Upper lobe of right lung (tissue), 1 donor: ENCODE data around the gene UBQLN1. TPM values are rescaled to one million over a fixed set of nuclear protein-coding genes. Genes with fewer than 3 reads are reported as not detected.

Experiments
- ATAC-seq: fragments of 200-7000 bp; cut with Tn5 transposase; one replicate; pipeline ENCODE4 v1.9.1; 2020; ENCODE audit warnings: mild to moderate bottlenecking, moderate library complexity
- DNase-seq: peaks from one replicate; pipeline ENCODE4 v3.0.0-alpha.2; 2020
- H3K27ac ChIP-seq: fragments of 200-600 bp; one replicate; pipeline ENCODE4 v1.8.0; 2022
- H3K27me3 ChIP-seq: fragments of 200-600 bp; one replicate; pipeline ENCODE4 v1.8.0; 2022; ENCODE audit warnings: mild to moderate bottlenecking
- H3K36me3 ChIP-seq: fragments of 200-600 bp; one replicate; pipeline ENCODE4 v1.8.0; 2022
- H3K4me1 ChIP-seq: fragments of 200-600 bp; one replicate; pipeline ENCODE4 v1.8.0; 2022
- H3K4me3 ChIP-seq: fragments of 200-600 bp; one replicate; pipeline ENCODE4 v1.8.0; 2022; ENCODE audit warnings: mild to moderate bottlenecking
- H3K9me3 ChIP-seq: fragments of 200-600 bp; one replicate; pipeline ENCODE4 v1.8.0; 2022
- intact Hi-C: fragments of 100-400 bp; cut with DNase I; formaldehyde crosslinking; loops from one replicate; pipeline ENCODE4 v1.11.0; 2022
- total RNA-seq: library from RNA; stranded (reverse); fragmentation: NEBNext Ultra II Directional; extraction: Animal tissue kit (Norgen Biotek cat#: 25700); gene quantifications from one replicate; pipeline ENCODE4 v1.2.1, GENCODE V29; 2021
- TF ChIP-seq, protein P1 (sequence below): fragments of 200-600 bp; IDR thresholded peaks from one replicate; pipeline ENCODE4 v1.8.0; 2022; ENCODE audit warnings: antibody characterized with exemption
- donor health status: DM: no; HTN: yes; CAD: no; lungs with severe emphysema.

The UBQLN1 gene
- total RNA-seq, 1 donor from 2014 or later = 93.7 TPM

DNA sequence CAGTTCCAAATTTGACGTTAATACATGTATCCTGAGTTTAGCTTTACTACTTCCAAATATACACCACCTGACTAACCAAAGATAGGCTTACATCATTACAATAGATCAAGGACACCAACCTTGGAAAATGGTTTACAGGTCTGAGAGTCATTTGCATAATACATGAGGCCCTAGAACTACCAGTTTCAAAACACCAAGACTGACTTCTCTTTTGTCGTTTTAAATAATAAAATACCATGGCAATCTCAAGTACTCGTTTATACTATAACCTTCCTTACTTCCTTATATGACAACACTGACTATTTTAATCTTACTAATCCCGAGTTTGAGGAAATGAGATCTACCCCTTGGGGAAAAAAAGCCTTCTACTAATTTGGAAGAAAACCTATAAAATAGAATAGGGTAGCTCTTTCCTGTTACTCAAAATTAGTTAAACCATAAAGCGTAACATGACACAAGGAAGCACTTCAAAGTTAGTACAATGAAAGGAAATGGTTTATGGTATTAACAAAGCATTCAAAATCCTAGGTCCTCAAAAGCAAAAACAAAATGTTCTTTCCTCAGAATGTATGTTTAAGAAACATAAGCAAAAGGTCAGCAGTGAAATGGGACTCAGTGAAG, 42.1 kb downstream of the UBQLN1 start:
- peaks cover 85% of the 10 kb centered on the region for H3K36me3 ChIP-seq
- no peaks in the 10 kb centered on the region for H3K4me1 ChIP-seq
- peak; percentile 43 for ATAC-seq
- peak overlapping the region; percentile 38 for H3K27ac ChIP-seq
- H3K27me3 ChIP-seq = no peaks in the 10 kb centered on the region
- no peak overlapping the region for H3K4me3 ChIP-seq
- DNase-seq = no peak
- no peaks in the 10 kb centered on the region for H3K9me3 ChIP-seq
- intact Hi-C loops = no loop called here
- TF ChIP-seq, protein P1, sequence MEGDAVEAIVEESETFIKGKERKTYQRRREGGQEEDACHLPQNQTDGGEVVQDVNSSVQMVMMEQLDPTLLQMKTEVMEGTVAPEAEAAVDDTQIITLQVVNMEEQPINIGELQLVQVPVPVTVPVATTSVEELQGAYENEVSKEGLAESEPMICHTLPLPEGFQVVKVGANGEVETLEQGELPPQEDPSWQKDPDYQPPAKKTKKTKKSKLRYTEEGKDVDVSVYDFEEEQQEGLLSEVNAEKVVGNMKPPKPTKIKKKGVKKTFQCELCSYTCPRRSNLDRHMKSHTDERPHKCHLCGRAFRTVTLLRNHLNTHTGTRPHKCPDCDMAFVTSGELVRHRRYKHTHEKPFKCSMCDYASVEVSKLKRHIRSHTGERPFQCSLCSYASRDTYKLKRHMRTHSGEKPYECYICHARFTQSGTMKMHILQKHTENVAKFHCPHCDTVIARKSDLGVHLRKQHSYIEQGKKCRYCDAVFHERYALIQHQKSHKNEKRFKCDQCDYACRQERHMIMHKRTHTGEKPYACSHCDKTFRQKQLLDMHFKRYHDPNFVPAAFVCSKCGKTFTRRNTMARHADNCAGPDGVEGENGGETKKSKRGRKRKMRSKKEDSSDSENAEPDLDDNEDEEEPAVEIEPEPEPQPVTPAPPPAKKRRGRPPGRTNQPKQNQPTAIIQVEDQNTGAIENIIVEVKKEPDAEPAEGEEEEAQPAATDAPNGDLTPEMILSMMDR = no peak

DNA sequence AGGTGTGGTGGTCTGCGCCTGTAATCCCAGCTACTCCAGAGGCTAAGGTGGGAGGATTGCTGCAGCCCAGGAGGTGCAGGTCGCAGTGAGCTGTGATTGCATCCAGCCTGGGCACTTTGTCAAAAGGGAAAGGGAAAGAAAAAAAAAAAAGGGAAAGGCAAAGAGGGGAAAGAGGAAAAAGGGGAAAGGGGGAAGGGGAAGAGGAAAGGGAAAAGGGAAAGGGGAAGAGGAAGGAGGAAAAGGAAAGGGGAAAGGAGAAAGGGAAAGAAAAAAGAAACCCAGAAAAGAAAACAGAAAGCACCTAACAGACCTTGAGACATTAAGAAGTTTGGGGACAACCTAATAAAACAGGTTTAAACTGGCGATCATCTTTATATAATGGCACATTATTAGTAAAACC, 44.8 kb downstream of the UBQLN1 start:
- Histone ChIP-seq H3K4me1 (no peaks in the 10 kb centered on the region), H3K27ac (no peak overlapping the region), H3K27me3 (no peaks in the 10 kb centered on the region), H3K4me3 (no peak overlapping the region), H3K36me3 (peaks cover 89% of the 10 kb centered on the region), H3K9me3 (no peaks in the 10 kb centered on the region)
- ATAC-seq = no peak
- no peak for DNase-seq
- intact Hi-C loops = no loop called here
- TF ChIP-seq, protein P1 = no peak

DNA sequence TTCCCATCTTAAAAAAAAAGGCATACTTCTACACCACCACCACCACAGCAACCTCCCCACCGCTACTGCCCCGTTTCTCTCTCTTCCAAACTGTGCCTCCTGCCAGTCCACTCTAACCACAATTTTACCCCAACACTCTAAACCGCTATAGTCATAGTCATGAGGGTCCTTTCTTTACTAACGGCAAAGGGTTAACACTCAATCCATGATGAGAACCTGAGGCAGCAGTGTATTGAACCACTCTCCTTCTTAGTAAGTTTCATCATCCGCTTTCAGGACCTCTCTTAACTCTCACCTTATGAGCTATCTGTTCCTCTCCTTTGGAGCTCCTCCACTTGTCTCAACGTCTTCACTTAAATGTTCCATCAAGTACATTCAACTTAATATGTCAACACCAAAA, 50.8 kb downstream of the UBQLN1 start:
- H3K36me3 ChIP-seq = peaks cover 92% of the 10 kb centered on the region
- H3K4me3 ChIP-seq = no peak overlapping the region
- no peaks in the 10 kb centered on the region for H3K9me3 ChIP-seq
- DNase-seq (no peak), ATAC-seq (no peak)
- H3K4me1 ChIP-seq = no peaks in the 10 kb centered on the region
- intact Hi-C loops = no loop called here
- no peak overlapping the region for H3K27ac ChIP-seq
- TF ChIP-seq, protein P1 = no peak
- H3K27me3 ChIP-seq = no peaks in the 10 kb centered on the region

DNA sequence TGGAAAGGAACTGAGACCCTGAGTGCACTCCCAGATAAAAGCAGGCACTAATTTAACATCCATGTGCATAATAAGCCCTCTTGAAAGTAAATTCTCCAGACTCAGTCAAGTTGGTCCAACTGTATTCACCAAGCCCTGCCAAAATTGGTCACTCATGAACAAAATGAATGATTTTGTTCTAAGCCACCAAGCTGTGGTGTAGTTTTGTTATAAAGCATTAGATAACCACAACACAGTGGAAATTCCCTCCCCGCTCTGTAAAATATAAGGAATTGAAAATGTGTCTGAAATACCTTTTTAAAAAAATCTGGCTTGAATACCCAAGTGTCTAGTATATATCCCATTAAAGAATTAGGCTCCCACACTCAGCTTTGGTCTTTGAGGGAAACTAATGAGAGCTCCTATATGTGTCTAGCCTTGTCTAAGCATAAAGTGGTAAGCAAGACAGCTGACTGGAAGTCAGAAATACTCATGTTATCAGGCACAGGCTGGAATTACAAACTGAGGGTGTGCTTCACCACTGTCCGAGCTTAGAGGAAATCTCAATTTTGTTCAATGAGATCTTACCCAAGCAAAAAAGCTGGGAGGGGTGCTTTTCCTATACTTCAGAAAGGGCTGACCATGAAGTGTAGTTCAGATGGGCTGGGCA, 51.6 kb downstream of the UBQLN1 start:
- Histone ChIP-seq H3K36me3 (peaks cover 92% of the 10 kb centered on the region), H3K4me1 (no peaks in the 10 kb centered on the region), H3K27me3 (no peaks in the 10 kb centered on the region), H3K4me3 (no peak overlapping the region), H3K9me3 (no peaks in the 10 kb centered on the region), H3K27ac (no peak overlapping the region)
- ATAC-seq (no peak), DNase-seq (no peak)
- TF ChIP-seq, protein P1 = no peak
- intact Hi-C loops = no loop called here

DNA sequence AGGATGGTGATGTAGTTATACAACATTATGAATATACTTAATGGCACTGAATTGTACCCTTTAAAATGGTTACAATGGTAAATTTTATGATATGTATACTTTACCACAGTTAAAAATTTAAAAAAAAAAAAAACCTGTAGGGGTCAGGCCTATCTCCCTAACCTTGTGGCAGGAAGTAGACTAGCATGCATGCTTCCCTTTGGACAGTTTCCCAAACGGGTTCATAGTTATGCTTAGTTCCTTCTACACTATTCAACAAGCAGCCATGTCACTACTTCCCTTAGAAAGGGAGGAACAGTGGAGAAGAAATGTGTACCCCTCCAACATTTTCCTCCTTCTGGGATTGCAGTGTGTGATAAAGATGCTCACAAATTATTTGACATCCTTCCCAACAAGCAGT, 52.3 kb downstream of the UBQLN1 start:
- no peaks in the 10 kb centered on the region for H3K9me3 ChIP-seq

More for the DNA sequence above, 52.3 kb downstream of the UBQLN1 start:
- TF ChIP-seq, protein P1 = no peak
- Histone ChIP-seq H3K4me1 (no peaks in the 10 kb centered on the region), H3K36me3 (peaks cover 86% of the 10 kb centered on the region), H3K4me3 (no peak overlapping the region), H3K27me3 (no peaks in the 10 kb centered on the region), H3K27ac (no peak overlapping the region)
- intact Hi-C loops = no loop called here
- DNase-seq (no peak), ATAC-seq (no peak)
